ENCODE data around the gene ABTB1.
"Not testable (repeated sequence)": the region's sequence is repeated elsewhere in the genome, so short reads cannot be mapped to it uniquely, and the experiment has no call there.

Gene ABTB1

GRCh38 chr3:127701280-127701911 lies 28.6 kb downstream of the ABTB1 start:
- no peak for DNase-seq (ENCODE audit: low read depth in 2 of 3, low spot score in 1 of 3)

DNA sequence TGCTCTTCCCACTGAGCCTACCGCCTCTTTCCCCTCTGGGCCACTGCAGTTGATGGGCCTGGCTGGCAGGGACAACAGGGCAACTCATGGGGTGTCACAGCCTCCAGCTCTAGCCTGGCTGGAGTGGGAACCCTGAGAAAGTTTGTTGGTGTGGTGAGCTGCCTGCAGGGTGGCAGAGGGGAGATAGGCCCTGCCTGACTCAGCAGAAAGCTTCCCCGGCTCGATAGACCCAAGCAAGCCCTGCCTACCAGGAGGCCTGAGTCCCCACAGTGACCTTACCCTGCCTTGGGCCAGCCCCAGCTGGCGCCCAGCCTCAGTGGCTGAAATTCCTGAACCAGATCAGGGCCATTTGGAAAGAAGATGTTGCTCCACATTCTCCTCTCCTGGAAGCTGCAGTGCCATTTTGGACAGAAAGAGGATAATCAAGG lies 29.4 kb downstream of the ABTB1 start:
- DNase-seq (ENCODE audit: low read depth in 2 of 3, low spot score in 1 of 3): no peak

DNA sequence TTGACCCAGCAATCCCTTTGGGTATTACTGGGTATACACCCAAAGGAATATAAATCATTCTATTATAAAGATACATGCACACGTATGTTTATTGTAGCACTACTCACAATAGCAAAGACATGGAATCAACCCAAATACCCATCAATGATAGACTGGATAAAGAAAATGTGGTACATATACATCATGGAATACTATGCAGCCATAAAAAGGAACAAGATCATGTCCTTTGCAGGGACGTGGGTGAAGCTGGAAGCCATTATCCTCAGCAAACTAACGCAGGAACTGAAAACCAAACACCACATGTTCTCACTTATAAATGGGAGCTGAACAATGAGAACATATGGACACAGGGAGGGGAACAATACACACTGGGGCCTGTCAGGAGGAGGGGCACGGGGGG lies 32.1 kb downstream of the ABTB1 start:
- DNase-seq (ENCODE audit: low read depth in 2 of 3, low spot score in 1 of 3): not testable (repeated sequence)

- no peak for DNase-seq (ENCODE audit: low read depth in 2 of 3, low spot score in 1 of 3)
These were observed 33.6 kb downstream of the ABTB1 start for GRCh38 chr3:127706312-127706711.

DNA sequence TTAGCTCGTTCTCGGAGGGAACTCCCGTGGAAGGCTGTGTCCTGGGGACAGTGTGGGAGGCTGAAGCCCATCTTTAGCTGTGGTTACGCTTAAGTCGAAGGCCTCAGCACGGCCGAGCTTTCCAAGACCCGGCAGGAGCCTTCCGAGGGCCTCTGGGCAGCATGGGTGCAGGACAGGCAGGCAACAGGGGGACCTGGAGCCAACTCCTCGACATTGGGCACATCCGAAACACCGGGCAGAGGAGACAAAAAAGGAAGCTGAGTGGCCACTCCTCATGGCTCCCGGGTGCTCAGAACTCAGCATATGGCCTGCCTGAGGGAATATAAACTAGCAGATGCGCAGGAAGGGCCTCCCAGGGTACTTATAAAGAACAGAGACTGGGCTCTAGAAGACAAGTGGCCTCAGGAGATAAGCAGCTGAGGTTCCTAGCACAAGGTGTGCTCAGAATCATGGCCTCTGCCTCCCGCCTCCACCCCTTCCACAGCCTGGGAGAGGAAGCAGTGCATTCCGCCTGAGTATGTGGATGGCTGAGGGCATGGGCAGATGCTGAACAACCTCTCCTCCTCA lies 34.1 kb downstream of the ABTB1 start:
- no peak for DNase-seq (ENCODE audit: low read depth in 2 of 3, low spot score in 1 of 3)

DNA sequence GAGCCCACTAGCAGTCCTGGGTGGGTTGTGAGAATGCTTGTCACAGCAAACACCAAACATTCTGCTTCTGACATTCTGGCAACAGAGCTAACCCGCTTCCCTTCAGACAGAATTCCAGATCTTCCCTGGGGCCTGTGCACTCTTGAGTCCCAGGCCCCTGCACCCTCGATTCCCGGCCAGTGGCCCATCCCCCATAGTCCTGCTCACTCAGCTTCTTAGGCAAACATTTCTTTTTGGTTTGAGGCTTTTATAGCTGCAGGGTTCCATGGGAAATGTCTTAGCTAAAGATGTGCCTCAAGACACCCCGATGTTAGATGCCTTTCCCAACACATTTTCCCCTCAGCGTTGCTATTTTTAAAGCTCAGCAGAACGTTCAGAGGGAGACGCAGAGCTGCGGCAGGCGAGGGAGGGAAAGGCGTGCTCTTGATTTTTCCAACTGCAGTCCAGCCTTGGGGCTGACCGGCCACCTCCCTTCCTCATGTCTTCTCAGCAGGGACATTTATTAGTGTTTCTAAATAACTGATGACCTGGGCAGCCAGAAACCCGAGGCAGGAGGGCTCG lies 35.2 kb downstream of the ABTB1 start:
- DNase-seq (ENCODE audit: low read depth in 2 of 3, low spot score in 1 of 3): no peak

GRCh38 chr3:127708837-127709236 lies 36.1 kb downstream of the ABTB1 start:
- DNase-seq (ENCODE audit: low read depth in 2 of 3, low spot score in 1 of 3): no peak

DNA sequence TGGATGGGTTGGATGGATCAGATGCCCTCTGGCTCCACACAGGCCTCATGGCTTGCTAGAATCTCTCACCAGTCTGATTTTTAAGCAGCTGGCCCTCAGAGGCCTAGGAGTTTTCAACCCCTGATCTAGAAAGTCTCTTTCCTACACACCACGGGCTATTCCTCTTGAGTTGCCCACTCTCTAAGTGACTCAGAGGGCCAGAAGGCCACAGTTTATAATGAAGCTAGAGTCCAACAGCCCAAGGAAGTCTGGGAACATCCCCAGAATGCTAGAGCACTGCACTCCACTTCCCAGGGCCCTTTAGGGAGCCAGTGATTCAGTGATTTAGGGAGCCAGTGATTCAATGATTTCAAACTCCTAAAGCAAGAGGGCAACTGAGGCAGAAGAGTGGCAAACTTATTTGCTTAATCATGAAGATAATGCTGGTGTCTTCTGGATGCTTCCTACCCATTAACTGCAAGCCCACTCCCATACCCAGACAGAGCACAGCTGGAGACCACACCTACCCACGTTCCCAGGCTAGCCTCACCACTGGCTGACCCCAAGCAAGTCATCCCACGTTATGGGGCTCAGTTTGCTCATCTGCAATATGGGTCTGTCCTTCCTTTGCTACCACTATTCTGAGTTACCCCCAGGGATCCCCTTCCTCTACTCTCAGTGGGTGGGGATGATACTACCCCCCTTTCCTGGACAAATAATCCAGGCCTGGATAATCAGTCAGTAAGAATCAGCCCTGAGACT lies 36.7 kb downstream of the ABTB1 start:
- no peak for DNase-seq (ENCODE audit: low read depth in 2 of 3, low spot score in 1 of 3)

DNA sequence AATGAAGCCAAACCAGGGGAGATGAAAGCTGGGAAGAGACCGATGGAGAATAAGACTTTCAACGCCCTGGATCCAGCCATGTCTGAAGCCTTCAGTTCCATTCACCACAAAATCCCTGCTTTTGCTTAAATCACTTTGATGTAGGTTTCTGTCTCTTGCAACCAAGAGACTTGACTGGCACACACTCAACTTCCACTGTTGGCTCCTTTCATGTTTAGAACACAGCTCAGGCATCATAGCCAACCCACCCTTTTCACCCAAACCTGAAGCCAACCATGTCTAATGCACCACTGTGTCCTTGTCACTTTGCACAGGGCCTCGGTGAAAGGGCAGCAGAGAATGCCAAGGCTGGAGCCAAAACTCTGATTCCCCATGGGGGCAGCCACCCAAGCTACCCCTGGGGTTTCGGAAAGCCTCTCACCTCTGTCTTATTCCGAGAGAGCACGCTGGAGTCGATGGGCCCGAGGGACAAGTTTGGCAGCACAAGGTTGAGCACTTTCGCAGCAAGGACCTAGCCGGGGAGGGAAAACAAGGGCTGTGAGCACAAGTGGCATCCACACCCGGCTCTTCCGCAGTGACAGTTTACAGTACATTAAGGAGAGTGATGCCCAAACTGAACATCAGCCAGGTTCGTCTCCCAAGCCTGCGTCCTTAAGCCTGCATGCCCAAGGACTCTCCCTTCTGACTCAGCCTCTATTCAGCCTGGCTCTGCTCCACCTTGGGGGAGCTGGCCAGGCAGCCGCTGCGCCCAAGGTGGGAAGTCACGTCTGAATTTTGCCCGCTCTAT lies 37.6 kb downstream of the ABTB1 start:
- no peak for DNase-seq (ENCODE audit: low read depth in 2 of 3, low spot score in 1 of 3)

DNA sequence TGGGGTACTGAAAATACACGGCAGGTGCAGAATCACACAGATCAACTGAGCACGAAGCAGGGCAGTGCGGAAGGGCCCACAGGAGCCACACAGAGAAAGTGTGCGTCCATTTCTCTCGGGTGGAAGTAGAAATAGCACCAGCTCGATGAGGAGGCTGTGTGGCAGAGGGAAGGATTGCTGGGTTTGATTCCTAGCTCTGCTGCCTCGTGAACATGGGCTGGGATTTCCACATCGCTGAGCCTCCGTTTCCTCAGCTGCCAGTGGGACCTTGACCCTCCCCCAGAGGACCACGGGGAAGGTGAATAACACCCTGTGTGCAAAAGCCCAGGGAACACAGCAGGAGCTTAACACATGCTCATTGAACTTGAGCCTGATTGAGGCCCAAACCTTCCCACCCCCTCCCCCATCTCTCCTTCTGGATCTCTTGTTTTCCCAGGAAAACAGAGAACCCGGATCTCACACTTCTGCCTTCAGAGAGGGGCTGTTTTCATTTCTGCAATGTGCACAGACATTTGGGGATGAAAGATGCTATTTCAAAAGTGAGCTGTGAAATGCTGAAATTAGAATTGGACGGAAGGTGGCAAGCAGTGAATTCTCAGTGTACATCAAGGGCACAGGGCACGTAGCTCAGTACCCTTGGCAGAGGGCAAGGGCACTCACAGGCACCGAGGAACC lies 38.4 kb downstream of the ABTB1 start:
- no peak for DNase-seq (ENCODE audit: low read depth in 2 of 3, low spot score in 1 of 3)

GRCh38 chr3:127711896-127712295 lies 39.1 kb downstream of the ABTB1 start:
- no peak for DNase-seq (ENCODE audit: low read depth in 2 of 3, low spot score in 1 of 3)

- no peak for DNase-seq (ENCODE audit: low read depth in 2 of 3, low spot score in 1 of 3)
These were observed 39.7 kb downstream of the ABTB1 start for GRCh38 chr3:127712461-127712860.

DNA sequence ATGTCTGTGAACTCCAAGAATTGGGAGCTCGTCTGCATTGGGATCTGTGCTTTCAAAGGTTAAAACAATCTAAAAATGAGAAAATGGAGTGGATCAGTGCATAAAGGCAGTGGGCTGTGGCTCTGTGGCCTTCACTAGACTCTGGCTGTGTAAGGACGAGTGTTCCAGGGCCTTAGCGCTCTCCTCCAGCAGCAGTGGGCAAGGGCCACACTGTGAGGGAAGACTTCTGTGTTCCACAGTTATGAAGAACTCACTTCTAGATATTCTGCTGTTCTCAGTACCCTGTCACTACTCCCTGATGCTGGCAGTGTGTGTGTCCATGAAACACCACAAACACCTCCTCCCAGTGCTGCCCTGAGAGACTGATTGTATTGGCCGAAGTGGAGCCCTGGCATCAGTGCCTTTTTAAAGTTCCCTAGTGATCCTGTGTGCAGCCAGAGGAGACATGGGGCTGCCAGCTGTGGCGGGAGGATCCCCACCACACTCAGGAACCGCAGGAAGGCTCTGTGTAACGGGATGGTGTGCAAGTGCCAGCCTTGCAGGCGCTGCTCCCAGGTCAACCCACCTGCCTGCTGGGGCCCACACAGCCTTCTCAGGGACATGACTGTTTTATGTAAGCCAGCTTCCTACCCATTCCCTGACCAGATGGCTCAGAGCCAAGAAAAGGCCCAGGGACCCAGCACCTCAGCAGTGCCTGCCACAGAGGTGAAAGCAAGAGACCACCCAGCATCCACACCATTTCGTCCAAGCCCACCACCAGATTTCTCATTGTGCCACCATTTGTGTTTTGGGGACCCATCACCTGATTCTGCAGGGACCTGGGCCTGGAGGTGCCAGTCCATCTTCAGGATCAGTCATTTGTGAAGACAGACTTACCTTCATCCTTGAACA lies 40.4 kb downstream of the ABTB1 start:
- DNase-seq (ENCODE audit: low read depth in 2 of 3, low spot score in 1 of 3): no peak

DNA sequence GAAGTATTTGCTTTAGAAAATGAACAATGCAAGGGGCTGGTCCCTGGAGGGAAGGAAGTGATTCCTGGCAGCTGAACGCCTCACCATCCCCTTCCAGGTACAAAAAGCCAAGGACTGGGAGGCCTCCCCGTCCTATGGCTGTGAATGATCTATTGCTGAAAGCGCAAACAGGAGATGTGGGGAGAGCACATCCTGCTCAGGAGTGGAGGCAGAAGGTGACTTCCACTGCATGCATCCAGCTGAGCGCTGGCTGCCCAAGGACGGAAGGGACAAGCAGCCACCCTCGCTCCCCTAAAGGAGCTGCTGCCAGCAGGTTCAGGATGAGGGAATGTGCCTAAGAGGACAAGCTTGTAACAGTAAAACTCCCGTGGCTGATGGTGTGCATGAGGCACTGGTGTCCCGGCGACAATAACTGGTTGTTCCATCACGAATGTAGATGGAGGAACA lies 41.4 kb downstream of the ABTB1 start:
- DNase-seq (ENCODE audit: low read depth in 2 of 3, low spot score in 1 of 3): no peak

DNA sequence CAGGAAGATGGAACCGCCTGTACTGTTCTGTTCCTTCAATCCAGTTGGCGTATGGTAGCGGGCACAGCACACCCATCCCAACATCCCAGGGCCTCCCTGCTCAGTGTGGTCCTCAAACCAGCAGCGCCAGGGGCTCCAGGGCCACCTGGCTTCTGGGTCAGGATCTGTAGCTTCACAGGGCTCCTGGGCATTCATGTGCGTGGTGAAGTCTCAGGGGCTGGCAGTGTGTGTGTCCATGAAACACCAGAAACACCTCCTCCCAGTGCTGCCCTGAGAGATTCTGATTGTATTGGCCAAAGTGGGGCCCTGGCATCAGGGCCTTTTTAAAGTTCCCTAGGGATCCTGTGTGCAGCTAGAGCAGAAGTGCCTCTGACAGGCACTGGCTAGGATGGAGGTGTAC lies 42.1 kb downstream of the ABTB1 start:
- no peak for DNase-seq (ENCODE audit: low read depth in 2 of 3, low spot score in 1 of 3)

DNA sequence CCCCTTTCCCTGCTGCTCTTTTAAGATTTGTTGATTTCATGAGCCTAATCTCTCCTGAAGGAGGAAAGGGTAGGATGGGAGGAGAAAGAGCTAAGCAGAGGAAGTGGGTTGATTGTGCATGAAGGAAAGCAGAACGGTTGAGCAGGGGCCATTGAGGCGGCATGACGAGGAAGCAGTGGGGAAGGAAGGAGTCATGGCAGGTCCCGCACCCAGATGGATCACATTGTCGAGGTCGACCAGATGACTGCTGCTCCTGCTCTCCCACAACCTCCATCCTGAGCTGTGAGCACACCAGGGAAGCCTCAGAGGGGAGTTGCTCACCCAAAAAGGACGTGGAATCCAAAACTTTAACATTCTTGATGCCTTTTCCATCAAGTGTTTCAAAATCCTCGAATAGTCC lies 42.8 kb downstream of the ABTB1 start:
- DNase-seq (ENCODE audit: low read depth in 2 of 3, low spot score in 1 of 3): no peak

GRCh38 chr3:127716384-127716783 lies 43.6 kb downstream of the ABTB1 start:
- DNase-seq (ENCODE audit: low read depth in 2 of 3, low spot score in 1 of 3): no peak

DNA sequence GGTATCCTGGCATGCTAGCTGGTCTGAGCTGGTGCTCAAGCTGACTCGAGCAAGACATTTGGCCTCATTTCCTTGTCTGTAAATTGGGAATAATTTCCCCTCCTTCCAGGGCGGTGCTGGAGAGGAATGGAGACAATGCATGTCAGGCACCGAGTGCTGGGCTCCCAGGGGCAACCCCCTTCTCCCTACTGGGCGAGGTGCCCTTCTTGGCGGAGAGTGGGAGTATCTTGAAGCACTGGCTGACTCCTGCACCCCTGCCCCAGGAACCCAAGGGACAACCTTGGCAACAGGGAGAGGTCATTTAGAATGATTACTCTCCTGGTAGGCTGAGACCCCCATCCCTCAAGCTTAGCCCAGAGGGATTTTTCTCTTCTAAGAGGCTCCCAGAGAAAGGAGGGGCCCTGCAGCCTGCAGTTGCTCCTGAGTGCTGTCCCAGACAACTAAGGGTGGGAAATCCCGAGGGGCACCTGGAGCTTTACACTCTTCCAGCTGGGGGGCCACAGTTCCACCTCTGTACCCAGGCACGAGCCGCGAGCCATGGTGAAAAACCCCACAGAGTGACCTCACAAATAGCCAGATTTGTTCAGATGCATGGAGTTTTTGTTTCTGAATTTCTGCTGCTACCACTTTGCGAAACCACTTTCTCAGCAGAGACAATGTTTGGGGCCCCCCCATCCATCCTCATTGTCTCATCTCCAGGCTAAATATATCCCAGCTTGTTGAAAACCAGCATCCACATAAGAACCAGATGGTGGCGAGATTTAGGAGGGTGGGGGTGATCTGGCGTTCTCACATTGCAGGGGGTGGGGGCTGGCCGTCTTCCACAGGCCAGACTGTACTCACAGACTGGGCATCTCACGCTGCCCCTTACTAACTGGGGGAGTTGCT lies 44.8 kb downstream of the ABTB1 start:
- DNase-seq (ENCODE audit: low read depth in 2 of 3, low spot score in 1 of 3): no peak
